ENCODE data around the gene KSR1. TPM values are rescaled to one million over a fixed set of nuclear protein-coding genes. Genes with fewer than 3 reads are reported as not detected.

Gene KSR1
- total RNA-seq, 1 experiment from 2014 or later, result 11.7 TPM

DNA sequence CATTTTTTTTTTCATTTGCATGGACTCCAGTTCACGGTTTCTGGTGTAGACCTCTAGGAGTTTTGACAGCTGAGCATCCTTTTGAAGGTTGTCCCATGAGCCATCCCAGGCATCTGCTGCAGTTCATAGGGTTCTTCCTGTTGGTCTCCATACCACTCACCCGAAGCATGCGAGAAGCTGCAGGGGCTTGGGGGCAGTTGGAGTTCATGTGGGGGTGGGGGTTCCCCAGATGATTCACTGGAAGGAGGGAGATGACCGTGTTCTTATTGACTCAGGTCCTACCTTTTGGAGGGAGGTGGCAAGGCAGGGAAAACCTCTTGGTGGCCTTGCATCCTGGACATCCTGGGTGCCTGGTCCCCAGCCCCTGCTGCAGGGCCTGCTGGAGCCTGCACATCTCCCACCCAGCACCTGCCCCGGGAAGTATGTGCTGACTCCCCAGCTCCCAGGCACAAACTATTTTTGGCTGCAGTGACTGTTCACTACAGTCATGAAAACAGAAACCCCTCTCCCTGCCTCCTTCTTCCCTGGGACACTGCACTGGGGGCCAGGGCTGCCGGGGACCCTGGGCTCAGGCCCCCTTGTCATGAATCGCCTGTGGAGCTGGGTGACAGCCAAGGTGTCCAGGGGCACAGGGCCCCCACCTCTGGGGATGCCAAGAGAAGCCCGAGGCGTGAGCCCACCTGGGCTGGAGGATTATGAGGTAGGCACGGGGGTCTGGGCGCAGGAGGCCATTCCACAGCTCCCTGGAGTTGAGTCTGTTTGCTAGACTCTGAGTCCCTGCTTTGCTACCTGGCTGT is 109.8 kb downstream of the KSR1 start:
- no peak for DNase-seq (ENCODE audit: extremely low read depth, low read depth)

DNA sequence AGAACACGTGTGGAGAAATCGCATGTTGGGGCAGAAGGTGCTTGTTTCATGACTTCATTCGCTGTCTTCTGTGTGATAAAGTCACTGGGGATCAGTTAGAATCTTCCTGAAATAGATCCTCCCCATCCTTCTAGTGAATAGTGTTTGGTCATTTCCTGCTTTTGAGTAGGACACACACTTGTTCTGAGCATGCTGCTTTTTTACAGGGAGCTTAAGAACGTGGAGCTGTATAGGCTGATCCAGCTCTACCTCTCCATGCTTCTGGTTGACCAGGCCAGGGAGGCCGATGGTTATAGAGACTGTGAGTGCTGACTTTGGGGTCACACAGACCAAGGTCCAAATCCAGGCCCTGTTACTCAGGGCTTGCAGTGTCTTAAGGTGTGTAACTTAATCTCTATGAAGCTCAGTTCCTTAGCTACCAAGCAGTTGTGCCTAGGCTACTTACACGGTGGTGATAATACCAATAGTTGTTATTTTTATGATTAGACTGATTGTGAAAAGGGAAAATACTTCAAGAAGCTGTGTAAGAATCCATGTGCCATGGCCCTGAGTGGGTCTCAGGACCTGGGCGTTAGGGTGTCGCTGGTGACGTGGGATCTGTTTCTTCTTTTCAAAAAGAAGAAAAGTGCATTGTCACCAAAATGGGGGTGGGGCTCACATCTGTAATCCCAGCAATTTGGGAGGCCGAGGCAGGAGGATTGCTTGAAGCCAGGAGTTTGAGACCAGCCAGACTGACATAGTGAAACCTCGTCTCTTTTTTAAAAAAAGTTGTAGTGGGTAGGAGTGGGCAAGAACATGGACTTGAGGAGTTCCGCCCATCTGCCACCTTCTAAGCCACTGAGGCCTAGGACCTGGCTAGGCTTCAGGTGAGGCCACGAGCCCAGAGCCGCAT is 110.7 kb downstream of the KSR1 start:
- DNase-seq (ENCODE audit: extremely low read depth, low read depth), result no peak

DNA sequence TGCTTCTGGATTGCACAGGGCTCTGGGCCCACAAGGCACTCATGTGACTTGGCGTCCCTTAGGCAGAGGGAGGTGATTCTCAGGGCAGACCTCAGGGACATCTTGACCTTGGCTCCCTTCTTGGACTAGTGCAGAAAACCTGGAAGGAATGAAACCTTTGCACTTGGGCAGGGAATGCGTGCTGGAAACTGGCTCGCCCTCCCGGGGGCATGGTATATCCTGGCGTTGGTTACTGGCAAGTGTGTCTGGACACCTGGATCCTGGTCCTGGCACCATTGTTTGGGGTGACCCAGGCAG is 111.3 kb downstream of the KSR1 start:
- DNase-seq (ENCODE audit: extremely low read depth, low read depth), result no peak

DNA sequence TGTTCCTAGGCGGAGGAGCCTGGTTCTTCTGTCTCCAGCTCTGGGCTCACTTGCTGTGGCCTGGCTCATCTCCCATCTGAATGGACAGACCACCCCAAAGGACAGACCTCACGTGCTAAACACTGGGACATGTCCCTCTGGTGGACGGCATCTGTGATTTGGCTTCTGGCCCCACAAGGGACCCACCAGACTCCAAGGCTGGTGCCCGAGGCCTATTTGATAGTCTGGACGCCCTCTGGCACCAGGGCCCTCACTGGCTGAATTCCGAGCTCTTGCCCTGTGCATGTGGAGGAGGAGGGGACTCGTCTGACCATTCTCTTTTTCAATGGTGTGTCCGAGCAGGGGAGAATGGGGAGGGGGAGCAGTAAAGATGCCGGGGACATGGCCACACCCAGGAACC is 112.0 kb downstream of the KSR1 start:
- DNase-seq (ENCODE audit: extremely low read depth, low read depth), result no peak

- no peak for DNase-seq (ENCODE audit: extremely low read depth, low read depth)
Observed at GRCh38 chr17:27568811-27569210, 112.6 kb downstream of the KSR1 start.

DNA sequence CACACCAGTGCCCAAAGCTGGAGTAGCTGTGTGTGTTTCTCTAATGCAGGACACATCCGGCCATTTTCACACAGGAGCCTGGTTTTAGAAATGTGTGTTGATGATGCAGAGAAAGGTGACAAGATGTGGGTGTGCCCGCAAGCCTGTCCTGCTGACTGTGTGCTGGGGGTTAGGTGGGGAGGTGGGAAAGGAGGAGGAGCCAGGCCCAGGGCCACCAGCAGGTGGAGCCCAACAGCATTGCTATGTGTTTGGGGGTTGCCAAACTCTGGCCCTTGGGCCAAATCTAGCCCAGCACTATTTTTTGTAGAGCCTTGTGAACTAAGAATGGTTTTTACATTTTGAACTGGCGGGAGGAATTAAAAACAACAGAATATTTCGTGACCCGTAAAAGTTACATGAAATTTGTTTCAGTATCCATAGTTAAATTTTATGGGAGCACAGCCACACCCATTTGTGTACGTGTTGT is 113.0 kb downstream of the KSR1 start:
- peak; percentile 28 for DNase-seq (ENCODE audit: extremely low read depth, low read depth)

- no peak for DNase-seq (ENCODE audit: extremely low read depth, low read depth)
Observed at GRCh38 chr17:27569884-27570577, 113.8 kb downstream of the KSR1 start.

DNA sequence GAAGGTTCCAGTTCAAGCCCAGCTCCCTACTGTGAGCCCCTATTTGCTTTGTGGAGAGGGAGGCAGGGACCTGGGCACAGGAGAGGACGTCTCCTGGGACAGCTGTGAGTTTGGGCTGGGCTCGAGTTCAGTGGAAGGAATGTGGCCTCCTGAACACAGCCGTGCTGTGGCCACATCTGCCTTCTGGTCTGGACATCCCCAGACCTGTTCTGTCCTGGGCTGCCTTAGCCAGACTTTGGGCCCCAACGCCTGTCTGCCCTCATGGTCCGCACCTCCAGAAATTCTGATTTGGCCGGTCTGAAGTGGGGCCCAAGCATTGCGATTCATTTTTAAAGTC is 114.3 kb downstream of the KSR1 start:
- no peak for DNase-seq (ENCODE audit: extremely low read depth, low read depth)

DNA sequence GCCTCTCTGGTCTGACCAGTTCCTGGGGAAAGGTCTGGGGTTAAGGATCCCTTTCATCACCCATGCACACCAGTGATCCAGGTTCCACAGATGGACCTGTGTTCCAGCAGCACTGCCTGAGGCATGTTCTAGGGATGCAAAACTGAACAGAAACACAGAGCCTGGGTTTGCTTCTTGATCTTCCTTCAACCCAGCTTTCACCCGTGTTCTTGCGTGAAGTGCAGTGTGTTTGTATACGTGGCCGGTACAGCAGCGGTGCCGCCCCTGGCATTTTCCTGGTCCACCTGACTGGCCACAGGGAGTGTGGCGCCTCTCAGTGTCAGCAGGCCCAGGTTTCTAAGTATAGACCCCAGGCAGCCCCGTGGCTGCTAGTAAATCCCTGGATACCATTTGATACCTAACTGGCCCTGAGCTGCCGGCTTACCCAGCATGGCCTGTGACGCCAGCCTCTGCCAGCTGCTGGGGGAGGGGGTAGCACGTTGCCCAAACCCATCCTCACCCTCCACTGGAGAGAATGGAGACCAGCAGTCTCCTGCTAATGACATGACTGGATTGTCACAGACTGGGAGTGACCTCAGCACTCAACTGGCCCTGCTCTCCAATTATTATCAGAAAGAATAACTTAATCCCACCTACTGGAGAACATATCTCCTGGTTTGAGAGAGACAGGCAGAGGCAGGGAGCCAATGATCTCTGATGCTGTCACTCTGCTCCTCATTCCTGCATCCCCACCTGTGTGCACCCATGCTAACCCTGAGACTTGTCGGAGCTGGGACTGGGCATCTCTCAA is 115.5 kb downstream of the KSR1 start:
- DNase-seq (ENCODE audit: extremely low read depth, low read depth), result no peak

DNA sequence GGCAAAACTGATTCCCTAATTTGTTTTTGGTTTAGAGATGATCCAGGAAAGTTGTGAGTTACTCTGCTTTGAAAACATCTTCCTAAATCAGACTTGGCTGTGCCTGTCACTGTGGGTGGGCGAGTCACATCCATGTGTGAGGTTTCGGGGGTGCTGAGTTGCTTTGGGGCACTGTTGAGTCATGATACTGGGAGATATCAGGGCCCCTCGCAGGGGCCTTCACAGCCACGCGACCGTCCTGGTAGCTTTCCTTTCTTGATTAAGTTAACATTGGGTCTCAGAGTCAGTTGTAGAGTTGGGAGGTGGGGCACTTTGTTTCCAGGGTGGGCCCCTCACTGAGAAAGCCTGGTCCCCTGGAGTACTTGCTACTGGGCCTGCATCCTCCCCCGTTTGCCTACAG is 116.4 kb downstream of the KSR1 start:
- no peak for DNase-seq (ENCODE audit: extremely low read depth, low read depth)

- DNase-seq (ENCODE audit: extremely low read depth, low read depth), result no peak
Observed at GRCh38 chr17:27573548-27573947, 117.3 kb downstream of the KSR1 start.

GRCh38 chr17:27573971-27574525 is 117.8 kb downstream of the KSR1 start:
- DNase-seq (ENCODE audit: extremely low read depth, low read depth), result peak; percentile 25

DNA sequence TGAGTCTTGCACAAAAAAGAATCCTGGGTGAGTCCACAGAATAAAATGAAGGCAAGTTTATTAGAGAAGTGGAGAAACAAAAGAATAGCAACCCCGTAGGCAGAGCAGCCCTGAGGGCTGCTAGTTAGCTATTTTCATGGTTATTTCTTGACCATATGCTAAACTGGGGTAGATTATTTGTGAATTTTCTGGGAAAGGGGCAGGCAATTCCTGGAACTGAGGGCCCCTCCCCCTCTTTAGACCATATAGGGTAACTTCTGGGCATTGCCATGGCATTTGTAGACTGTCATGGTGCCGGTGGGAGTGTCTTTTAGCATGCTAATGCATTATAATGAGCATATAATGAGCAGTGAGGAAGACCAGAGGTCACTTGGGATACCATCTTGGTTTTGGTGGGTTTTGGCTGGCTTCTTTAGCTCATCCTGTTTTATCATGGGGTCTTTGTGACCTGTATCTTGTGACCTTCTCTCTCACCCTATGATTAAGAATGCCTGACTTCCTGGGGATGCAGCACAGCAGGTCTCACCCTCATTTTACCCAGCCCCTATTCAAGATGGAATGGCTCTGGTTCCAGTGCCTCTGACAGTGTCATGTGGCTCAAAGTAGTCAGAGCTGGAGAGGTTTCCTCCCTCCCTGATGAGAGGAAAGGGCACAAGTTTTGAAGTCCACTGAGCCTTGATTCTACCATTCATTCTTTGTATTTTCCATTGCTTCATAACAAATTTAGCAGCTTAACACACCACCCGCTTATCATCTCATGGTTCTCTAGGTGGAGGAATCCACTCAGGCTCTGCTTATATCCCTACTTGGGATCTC is 119.1 kb downstream of the KSR1 start:
- no peak for DNase-seq (ENCODE audit: extremely low read depth, low read depth)

GRCh38 chr17:27575912-27576252 is 119.6 kb downstream of the KSR1 start:
- no peak for DNase-seq (ENCODE audit: extremely low read depth, low read depth)

DNA sequence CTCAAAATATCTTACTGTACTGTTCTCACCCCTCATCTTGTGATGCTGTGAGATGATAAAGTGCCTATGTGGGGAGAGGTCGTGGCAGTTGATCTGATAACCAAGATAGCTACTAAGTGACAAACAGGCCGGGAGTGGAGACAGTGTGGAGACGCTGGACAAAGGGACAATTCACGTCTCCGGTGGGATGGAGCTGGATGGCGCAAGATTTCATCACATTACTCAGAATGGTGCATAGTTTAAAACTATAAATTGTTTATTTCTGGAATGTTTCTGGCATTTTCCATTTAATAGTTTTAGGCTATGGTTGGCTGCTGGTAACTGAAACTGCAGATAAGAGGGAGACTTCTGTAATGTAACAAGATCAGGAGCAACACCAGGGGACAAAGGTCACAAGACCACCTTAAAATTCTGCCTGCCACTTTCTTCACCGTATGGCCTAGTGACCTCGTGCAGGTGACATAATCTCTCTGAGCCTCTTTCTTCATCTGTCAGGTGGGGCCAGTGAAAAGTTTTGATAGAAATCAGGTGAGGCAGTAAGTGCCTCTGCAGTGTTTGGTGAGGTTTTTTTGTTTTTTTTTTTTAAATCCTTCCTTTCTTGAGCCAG is 120.3 kb downstream of the KSR1 start:
- DNase-seq (ENCODE audit: extremely low read depth, low read depth), result no peak

DNA sequence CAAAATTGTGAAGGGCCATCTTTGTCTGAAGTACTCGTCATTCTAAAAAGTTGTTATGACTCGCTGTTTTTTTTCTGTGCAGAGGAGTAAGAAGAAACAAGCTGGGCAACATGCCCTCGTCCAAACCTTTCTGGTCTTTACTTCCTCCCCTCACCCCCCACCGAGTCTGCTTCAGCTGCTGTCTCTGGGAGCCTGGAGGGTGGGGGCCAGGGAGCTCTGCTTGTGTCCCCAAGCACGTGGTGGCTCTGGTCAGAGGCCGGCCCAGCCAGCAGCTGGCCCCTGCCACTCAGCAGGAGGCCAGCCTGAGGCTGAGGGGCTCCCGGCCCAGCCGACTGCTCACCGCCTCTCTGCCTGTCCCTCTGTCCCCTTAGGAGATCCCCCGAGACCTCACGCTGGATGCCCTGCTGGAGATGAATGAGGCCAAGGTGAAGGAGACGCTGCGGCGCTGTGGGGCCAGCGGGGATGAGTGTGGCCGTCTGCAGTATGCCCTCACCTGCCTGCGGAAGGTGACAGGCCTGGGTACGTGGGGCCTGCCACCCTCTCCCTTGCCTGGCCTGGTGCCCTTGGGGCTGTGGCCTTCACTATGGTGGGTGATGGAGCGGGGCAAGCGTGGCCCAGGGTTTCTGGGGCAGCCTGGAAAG is 121.0 kb downstream of the KSR1 start:
- no peak for DNase-seq (ENCODE audit: extremely low read depth, low read depth)

- DNase-seq (ENCODE audit: extremely low read depth, low read depth), result no peak
Observed at GRCh38 chr17:27577884-27578717, 121.9 kb downstream of the KSR1 start.

- DNase-seq (ENCODE audit: extremely low read depth, low read depth), result no peak
Observed at GRCh38 chr17:27578718-27579085, 122.5 kb downstream of the KSR1 start.
